Astrocyte of the spinal cord (primary cell): ENCODE measurements around the gene NOC4L.

ENCODE experiments used
- DNase-seq: peaks from one replicate; pipeline ENCODE4 v3.0.0; 2011; ENCODE audit warnings: low read depth, low spot score
- H3K4me3 ChIP-seq: 2 replicates; pipeline ENCODE4 v1.5.1; 2011; ENCODE audit warnings: low read depth, mild to moderate bottlenecking, low read length, moderate library complexity
- CTCF ChIP-seq: IDR thresholded peaks from 2 replicates; pipeline ENCODE4 v1.5.1; 2012; ENCODE audit warnings: low read depth, mild to moderate bottlenecking, low read length, inconsistent platforms
- in situ Hi-C: cut with HindIII; loops from 2 replicates; pipeline ENCODE4 v1.10.0; 2017; ENCODE audit warnings: low sequenced_read_pairs

NOC4L gene

GRCh38 chr12:132111654-132112304 lies 32.5 kb upstream of the NOC4L start:
- no peak for DNase-seq
- no peak overlapping the region for H3K4me3 ChIP-seq
- in situ Hi-C loops, result no loop called here
- no peak for TF ChIP-seq CTCF

- in situ Hi-C loops, result no loop called here
- no peak overlapping the region for H3K4me3 ChIP-seq
Measured at GRCh38 chr12:132114667-132115066, 29.6 kb upstream of the NOC4L start.

GRCh38 chr12:132115500-132115899 lies 28.8 kb upstream of the NOC4L start:
- DNase-seq, result no peak
- in situ Hi-C loops, result no loop called here

More at GRCh38 chr12:132114667-132115066, 29.6 kb upstream of the NOC4L start:
- no peak for TF ChIP-seq CTCF
- no peak for DNase-seq

GRCh38 chr12:132116709-132117557 lies 27.3 kb upstream of the NOC4L start:
- TF ChIP-seq CTCF, result no peak
- in situ Hi-C loops, result no loop called here
- no peak overlapping the region for H3K4me3 ChIP-seq
- no peak for DNase-seq

More at GRCh38 chr12:132115500-132115899, 28.8 kb upstream of the NOC4L start:
- no peak for TF ChIP-seq CTCF
- H3K4me3 ChIP-seq, result no peak overlapping the region

GRCh38 chr12:132117558-132117875 lies 26.7 kb upstream of the NOC4L start:
- no peak overlapping the region for H3K4me3 ChIP-seq
- in situ Hi-C loops, result no loop called here
- DNase-seq, result no peak
- no peak for TF ChIP-seq CTCF

- DNase-seq, result no peak
- in situ Hi-C loops, result no loop called here
- TF ChIP-seq CTCF, result no peak
- H3K4me3 ChIP-seq, result no peak overlapping the region
Measured at GRCh38 chr12:132118876-132119275, 25.4 kb upstream of the NOC4L start.
